Uterus (tissue), 4 donors: ENCODE data around the gene SLC23A2. TPM values are rescaled to one million over a fixed set of nuclear protein-coding genes. Genes with fewer than 3 reads are reported as not detected.
A peak's percentile ranks its signal among the peaks of the same experiment; 100 is the strongest.

ENCODE experiments used
- DNase-seq, 2 donors: peaks; one replicate each; pipeline ENCODE4 v3.0.0-alpha.2; 2019 to 2020
- H3K27ac ChIP-seq, 2 donors: fragments of 200-600 bp; sonication (generic); 1 replicate in 1 of 2; 2 replicates in 1 of 2; pipeline ENCODE4 v1.5.1; 2016 to 2018
- H3K27me3 ChIP-seq, 2 donors: fragments of 200-600 bp; sonication (generic); one replicate each; pipeline ENCODE4 v1.5.1; 2018 to 2019; ENCODE audit warnings: control low read depth in 1 of 2
- H3K36me3 ChIP-seq, 2 donors: fragments of 200-600 bp; sonication (generic); one replicate each; pipeline ENCODE4 v1.5.1; 2019; ENCODE audit warnings: control low read depth in 1 of 2
- H3K4me1 ChIP-seq, 2 donors: fragments of 200-600 bp; sonication (generic); one replicate each; pipeline ENCODE4 v1.5.1; 2018 to 2019; ENCODE audit warnings: control low read depth in 1 of 2
- H3K4me3 ChIP-seq, 2 donors: fragments of 200-600 bp; sonication (generic); 1 replicate in 1 of 2; 2 replicates in 1 of 2; pipeline ENCODE4 v1.5.1; 2018 to 2019; ENCODE audit warnings: mild to moderate bottlenecking in 1 of 2
- H3K9me3 ChIP-seq, 2 donors: fragments of 200-600 bp; sonication (generic); one replicate each; pipeline ENCODE4 v1.5.1; 2019; ENCODE audit warnings: control low read depth in 1 of 2
- POLR2A ChIP-seq, 2 donors: fragments of 450-650 bp; IDR thresholded peaks; one replicate each; pipeline ENCODE4 v1.6.1; 2016; ENCODE audit warnings: antibody characterized with exemption in 2 of 2, mild to moderate bottlenecking in 1 of 2, moderate library complexity in 1 of 2
- intact Hi-C: fragments of 100-400 bp; cut with DNase I; formaldehyde crosslinking; loops from one replicate; pipeline ENCODE4 v1.15.1; 2023; ENCODE audit warnings: low total_unique reads
- total RNA-seq, 4 donors: library from RNA; depleted of rRNA in 3 of 4; stranded (reverse); fragments of >200 nt in 3 of 4; gene quantifications; one replicate each; pipeline versions ENCODE4 v1.1.0 to v1.2.4, GENCODE V29; 2014 to 2023
- TF ChIP-seq, protein P1 (sequence below), 4 experiments: fragments of 200-600 bp in 2 of 4; fragments of 450-650 bp in 2 of 4; sonication (generic) in 2 of 4; IDR thresholded peaks; one replicate each; pipeline ENCODE4 v1.5.1; 2016 to 2019; ENCODE audit warnings: antibody characterized with exemption in 4 of 4, mild to moderate bottlenecking in 2 of 4, moderate library complexity in 1 of 4
- donor health status: DM: yes; HTN: yes; CAD: no.

The SLC23A2 gene
- total RNA-seq: 10 to 100 TPM in 3 of 4 donors, 1 to 10 TPM in 1; 6.2 to 41.4 (median 26.6) TPM

DNA sequence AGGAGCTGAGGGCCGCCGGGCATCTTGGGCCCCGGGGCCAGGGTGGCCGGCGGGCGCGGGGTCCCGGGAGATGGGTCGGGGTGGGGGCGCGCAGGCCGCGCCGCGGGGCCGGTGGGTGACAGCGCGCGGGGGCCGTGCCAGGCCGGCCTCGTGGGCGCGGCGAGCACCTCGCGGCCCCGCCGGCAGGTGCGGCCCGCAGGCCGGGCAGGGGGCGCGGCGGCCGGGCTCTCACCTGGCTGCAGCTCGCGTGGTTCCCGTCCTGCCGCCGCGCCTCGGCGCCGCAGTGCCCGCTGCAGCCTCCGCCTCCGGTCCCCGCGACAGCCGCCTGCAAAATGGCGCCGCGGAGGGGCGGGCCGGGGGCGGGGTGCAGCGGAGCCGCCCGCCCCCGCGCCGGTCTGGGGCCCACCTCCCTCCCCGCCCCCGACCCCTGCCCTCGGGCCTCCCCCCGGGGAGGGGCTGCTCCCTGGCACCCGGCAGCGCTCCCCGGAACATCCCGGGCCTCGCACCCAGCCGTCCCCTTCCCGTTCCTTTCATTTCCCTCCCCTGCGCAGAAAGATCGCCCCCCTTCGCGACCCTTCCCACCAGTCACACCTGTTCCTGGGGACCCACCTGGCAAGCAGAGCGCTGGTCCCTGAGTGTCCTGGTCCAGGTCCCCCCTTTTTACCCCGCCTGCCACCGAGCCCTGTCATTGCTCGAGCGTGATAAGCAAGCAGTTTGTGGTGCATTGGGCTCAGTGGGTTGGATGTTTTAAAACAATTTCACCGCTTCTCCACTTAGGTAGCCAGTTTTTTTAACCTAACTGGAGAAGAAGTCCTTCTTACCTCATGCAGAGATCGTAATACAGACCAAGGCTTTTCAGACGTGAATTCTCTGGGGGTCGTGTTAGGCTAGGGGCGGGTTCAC lies at the start of gene SLC23A2:
Gene SLC23A2 (minus strand): TSS at position 337 of the 903 bp plus-strand sequence. CDS start 68,948 bp downstream, outside the sequence.
- H3K27ac ChIP-seq: peak within 1 kb of the TSS; percentile 39 to 54
- no peaks in the 10 kb centered on the region for H3K27me3 ChIP-seq
- peak within 1 kb of the TSS; percentile 66 to 92 for H3K4me3 ChIP-seq
- TF ChIP-seq, protein P1, sequence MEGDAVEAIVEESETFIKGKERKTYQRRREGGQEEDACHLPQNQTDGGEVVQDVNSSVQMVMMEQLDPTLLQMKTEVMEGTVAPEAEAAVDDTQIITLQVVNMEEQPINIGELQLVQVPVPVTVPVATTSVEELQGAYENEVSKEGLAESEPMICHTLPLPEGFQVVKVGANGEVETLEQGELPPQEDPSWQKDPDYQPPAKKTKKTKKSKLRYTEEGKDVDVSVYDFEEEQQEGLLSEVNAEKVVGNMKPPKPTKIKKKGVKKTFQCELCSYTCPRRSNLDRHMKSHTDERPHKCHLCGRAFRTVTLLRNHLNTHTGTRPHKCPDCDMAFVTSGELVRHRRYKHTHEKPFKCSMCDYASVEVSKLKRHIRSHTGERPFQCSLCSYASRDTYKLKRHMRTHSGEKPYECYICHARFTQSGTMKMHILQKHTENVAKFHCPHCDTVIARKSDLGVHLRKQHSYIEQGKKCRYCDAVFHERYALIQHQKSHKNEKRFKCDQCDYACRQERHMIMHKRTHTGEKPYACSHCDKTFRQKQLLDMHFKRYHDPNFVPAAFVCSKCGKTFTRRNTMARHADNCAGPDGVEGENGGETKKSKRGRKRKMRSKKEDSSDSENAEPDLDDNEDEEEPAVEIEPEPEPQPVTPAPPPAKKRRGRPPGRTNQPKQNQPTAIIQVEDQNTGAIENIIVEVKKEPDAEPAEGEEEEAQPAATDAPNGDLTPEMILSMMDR (IDR thresholded peaks at IDR 0.05): no peak
- TF ChIP-seq POLR2A (IDR thresholded peaks at IDR 0.05): peak in 1 of 2 donors; percentile 31
- no peaks in the 10 kb centered on the region for H3K4me1 ChIP-seq
- intact Hi-C loops: no loop called here
- no peaks in the 10 kb centered on the region for H3K9me3 ChIP-seq
- H3K36me3 ChIP-seq: no peaks in the 10 kb centered on the region
- DNase-seq: peak; percentile 16 to 40

DNA sequence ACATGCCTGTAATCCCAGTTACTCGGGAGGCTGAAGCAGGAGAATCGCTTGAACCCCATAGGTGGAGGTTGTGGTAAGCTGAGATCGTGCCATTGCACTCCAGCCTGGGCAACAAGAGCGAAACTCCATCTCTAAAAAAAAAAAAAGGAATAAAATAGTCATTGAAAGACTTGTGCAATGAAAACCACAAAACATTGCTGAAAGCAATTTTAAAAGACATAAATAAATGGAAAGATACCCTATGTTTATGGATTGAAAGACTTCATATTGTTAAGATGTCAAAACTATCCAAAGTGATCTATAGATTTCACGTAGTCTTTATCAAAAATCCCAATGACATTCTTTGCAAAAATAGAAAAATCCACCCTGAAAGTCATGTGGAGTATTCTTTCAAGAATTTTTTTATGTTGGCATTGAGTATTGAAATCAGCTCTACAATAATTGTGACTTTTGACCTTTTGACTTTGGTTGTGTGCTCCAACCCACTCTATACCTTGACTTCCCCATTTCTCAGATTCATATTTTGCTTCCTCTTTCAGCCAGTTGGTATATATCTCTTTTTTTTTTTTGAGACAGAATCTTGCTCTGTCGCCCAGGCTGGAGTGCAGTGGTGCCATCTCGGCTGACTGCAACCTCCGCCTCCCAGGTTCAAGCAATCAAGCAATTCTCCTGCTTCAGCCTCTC lies 45.5 kb upstream of the SLC23A2 start:
- H3K27ac ChIP-seq: no peak overlapping the region
- no peaks in the 10 kb centered on the region for H3K9me3 ChIP-seq
- no peaks in the 10 kb centered on the region for H3K27me3 ChIP-seq
- DNase-seq: no peak
- no peak for TF ChIP-seq POLR2A (IDR thresholded peaks at IDR 0.05)
- TF ChIP-seq, protein P1 (IDR thresholded peaks at IDR 0.05): no peak
- H3K4me1 ChIP-seq: no peaks in the 10 kb centered on the region
- H3K36me3 ChIP-seq: no peaks in the 10 kb centered on the region
- intact Hi-C loops: no loop called here
- H3K4me3 ChIP-seq: no peak overlapping the region

DNA sequence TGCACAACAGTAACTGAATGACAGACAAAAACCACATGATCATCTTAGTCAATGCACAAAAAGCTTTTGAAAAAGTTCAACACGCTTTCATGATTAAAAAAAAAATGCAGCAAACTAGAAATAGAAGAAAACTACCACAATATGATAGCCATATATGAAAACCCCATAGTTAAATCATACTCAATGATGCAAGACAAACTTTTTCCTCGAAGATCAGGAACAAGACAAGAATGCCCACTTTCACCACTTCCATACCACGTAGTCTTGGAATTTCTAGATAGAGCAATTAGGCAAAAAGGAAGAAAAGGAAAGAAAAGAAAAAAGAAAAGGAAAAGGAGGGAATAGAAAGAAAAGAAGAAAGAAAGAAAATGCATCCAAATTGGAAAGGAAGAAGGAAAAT lies 44.6 kb upstream of the SLC23A2 start:
- no peak for DNase-seq
- intact Hi-C loops: no loop called here

DNA sequence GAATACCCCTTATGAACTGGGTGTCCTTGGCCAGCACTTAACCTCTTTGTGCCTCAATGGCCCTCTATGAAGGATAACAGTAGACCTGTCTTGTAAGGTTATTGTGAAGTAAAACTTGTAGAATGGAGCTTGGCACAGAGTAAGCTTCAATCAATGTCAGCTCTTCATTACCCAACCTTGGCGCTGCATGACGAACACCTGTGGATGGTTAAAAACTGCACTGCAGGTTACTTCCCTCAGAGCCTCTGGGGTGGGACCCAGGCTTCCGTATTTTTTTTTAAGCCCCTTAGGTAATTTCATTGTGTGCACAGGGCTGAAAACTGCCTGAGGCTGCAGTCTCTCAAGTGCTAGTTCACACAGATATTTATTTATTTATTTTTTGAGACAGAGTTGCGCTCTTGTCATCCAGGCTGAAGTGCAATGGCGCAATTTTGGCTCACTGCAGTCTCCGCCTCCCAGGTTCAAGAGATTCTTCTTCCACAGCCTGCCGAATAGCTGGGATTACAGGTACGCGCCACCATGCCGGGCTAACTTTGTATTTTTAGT lies 42.8 kb upstream of the SLC23A2 start:
- TF ChIP-seq POLR2A (IDR thresholded peaks at IDR 0.05): no peak
- TF ChIP-seq, protein P1 (IDR thresholded peaks at IDR 0.05): no peak
- H3K4me1 ChIP-seq: no peaks in the 10 kb centered on the region
- intact Hi-C loops: no loop called here
- no peak for DNase-seq
- no peaks in the 10 kb centered on the region for H3K27me3 ChIP-seq
- no peaks in the 10 kb centered on the region for H3K36me3 ChIP-seq
- H3K4me3 ChIP-seq: no peak overlapping the region
- no peaks in the 10 kb centered on the region for H3K9me3 ChIP-seq
- H3K27ac ChIP-seq: no peak overlapping the region

More for the DNA sequence above, 44.6 kb upstream of the SLC23A2 start:
- no peaks in the 10 kb centered on the region for H3K9me3 ChIP-seq
- H3K4me1 ChIP-seq: no peaks in the 10 kb centered on the region
- no peak overlapping the region for H3K27ac ChIP-seq
- TF ChIP-seq, protein P1 (IDR thresholded peaks at IDR 0.05): no peak
- TF ChIP-seq POLR2A (IDR thresholded peaks at IDR 0.05): no peak
- H3K36me3 ChIP-seq: no peaks in the 10 kb centered on the region
- H3K27me3 ChIP-seq: no peaks in the 10 kb centered on the region
- no peak overlapping the region for H3K4me3 ChIP-seq
